Measurements from ENCODE around the gene GPHB5.

DNA sequence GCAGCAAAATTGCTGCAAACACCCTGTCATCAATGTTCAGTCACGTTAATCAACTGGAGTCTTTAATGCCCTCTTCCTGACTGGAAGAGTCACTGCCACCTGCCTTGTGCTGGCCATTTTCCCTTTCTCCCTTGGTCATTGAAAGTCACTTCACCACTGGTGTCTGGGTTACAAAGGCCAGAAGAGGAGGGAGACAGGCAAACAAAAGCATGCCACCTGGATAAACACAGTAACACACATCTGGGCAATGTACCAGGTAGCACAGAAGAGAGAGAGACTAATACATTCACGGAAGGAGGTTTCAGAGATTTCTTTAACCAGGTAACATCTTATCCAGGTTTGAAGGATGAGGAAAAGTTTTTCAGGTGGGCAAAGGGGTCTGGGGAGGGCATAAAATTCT is 32.7 kb downstream of the GPHB5 start:
- no peak for TF ChIP-seq ZNF347 (CRISPR knock-in tag; IDR thresholded peaks at IDR 0.05; ENCODE audit: low read depth)
- TF ChIP-seq, protein P1, sequence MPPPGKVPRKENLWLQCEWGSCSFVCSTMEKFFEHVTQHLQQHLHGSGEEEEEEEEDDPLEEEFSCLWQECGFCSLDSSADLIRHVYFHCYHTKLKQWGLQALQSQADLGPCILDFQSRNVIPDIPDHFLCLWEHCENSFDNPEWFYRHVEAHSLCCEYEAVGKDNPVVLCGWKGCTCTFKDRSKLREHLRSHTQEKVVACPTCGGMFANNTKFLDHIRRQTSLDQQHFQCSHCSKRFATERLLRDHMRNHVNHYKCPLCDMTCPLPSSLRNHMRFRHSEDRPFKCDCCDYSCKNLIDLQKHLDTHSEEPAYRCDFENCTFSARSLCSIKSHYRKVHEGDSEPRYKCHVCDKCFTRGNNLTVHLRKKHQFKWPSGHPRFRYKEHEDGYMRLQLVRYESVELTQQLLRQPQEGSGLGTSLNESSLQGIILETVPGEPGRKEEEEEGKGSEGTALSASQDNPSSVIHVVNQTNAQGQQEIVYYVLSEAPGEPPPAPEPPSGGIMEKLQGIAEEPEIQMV (tag; conservative IDR thresholded peaks at IDR 0.05; ENCODE audit: low read depth) = no peak
- TF ChIP-seq EGR1 (conservative IDR thresholded peaks at IDR 0.05) = no peak
- TF ChIP-seq, protein P2, sequence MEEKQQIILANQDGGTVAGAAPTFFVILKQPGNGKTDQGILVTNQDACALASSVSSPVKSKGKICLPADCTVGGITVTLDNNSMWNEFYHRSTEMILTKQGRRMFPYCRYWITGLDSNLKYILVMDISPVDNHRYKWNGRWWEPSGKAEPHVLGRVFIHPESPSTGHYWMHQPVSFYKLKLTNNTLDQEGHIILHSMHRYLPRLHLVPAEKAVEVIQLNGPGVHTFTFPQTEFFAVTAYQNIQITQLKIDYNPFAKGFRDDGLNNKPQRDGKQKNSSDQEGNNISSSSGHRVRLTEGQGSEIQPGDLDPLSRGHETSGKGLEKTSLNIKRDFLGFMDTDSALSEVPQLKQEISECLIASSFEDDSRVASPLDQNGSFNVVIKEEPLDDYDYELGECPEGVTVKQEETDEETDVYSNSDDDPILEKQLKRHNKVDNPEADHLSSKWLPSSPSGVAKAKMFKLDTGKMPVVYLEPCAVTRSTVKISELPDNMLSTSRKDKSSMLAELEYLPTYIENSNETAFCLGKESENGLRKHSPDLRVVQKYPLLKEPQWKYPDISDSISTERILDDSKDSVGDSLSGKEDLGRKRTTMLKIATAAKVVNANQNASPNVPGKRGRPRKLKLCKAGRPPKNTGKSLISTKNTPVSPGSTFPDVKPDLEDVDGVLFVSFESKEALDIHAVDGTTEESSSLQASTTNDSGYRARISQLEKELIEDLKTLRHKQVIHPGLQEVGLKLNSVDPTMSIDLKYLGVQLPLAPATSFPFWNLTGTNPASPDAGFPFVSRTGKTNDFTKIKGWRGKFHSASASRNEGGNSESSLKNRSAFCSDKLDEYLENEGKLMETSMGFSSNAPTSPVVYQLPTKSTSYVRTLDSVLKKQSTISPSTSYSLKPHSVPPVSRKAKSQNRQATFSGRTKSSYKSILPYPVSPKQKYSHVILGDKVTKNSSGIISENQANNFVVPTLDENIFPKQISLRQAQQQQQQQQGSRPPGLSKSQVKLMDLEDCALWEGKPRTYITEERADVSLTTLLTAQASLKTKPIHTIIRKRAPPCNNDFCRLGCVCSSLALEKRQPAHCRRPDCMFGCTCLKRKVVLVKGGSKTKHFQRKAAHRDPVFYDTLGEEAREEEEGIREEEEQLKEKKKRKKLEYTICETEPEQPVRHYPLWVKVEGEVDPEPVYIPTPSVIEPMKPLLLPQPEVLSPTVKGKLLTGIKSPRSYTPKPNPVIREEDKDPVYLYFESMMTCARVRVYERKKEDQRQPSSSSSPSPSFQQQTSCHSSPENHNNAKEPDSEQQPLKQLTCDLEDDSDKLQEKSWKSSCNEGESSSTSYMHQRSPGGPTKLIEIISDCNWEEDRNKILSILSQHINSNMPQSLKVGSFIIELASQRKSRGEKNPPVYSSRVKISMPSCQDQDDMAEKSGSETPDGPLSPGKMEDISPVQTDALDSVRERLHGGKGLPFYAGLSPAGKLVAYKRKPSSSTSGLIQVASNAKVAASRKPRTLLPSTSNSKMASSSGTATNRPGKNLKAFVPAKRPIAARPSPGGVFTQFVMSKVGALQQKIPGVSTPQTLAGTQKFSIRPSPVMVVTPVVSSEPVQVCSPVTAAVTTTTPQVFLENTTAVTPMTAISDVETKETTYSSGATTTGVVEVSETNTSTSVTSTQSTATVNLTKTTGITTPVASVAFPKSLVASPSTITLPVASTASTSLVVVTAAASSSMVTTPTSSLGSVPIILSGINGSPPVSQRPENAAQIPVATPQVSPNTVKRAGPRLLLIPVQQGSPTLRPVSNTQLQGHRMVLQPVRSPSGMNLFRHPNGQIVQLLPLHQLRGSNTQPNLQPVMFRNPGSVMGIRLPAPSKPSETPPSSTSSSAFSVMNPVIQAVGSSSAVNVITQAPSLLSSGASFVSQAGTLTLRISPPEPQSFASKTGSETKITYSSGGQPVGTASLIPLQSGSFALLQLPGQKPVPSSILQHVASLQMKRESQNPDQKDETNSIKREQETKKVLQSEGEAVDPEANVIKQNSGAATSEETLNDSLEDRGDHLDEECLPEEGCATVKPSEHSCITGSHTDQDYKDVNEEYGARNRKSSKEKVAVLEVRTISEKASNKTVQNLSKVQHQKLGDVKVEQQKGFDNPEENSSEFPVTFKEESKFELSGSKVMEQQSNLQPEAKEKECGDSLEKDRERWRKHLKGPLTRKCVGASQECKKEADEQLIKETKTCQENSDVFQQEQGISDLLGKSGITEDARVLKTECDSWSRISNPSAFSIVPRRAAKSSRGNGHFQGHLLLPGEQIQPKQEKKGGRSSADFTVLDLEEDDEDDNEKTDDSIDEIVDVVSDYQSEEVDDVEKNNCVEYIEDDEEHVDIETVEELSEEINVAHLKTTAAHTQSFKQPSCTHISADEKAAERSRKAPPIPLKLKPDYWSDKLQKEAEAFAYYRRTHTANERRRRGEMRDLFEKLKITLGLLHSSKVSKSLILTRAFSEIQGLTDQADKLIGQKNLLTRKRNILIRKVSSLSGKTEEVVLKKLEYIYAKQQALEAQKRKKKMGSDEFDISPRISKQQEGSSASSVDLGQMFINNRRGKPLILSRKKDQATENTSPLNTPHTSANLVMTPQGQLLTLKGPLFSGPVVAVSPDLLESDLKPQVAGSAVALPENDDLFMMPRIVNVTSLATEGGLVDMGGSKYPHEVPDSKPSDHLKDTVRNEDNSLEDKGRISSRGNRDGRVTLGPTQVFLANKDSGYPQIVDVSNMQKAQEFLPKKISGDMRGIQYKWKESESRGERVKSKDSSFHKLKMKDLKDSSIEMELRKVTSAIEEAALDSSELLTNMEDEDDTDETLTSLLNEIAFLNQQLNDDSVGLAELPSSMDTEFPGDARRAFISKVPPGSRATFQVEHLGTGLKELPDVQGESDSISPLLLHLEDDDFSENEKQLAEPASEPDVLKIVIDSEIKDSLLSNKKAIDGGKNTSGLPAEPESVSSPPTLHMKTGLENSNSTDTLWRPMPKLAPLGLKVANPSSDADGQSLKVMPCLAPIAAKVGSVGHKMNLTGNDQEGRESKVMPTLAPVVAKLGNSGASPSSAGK (IDR thresholded peaks at IDR 0.05) = no peak
- TF ChIP-seq TRIM24 (IDR thresholded peaks at IDR 0.05) = no peak
- TF ChIP-seq, protein P3, sequence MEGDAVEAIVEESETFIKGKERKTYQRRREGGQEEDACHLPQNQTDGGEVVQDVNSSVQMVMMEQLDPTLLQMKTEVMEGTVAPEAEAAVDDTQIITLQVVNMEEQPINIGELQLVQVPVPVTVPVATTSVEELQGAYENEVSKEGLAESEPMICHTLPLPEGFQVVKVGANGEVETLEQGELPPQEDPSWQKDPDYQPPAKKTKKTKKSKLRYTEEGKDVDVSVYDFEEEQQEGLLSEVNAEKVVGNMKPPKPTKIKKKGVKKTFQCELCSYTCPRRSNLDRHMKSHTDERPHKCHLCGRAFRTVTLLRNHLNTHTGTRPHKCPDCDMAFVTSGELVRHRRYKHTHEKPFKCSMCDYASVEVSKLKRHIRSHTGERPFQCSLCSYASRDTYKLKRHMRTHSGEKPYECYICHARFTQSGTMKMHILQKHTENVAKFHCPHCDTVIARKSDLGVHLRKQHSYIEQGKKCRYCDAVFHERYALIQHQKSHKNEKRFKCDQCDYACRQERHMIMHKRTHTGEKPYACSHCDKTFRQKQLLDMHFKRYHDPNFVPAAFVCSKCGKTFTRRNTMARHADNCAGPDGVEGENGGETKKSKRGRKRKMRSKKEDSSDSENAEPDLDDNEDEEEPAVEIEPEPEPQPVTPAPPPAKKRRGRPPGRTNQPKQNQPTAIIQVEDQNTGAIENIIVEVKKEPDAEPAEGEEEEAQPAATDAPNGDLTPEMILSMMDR (IDR thresholded peaks at IDR 0.05 in 2 of 3, conservative IDR thresholded peaks at IDR 0.05 in 1 of 3; ENCODE audit: insufficient read depth in 2 of 3, low read depth in 1 of 3, low read length in 3 of 3) = no peak
- TF ChIP-seq, protein P4, sequence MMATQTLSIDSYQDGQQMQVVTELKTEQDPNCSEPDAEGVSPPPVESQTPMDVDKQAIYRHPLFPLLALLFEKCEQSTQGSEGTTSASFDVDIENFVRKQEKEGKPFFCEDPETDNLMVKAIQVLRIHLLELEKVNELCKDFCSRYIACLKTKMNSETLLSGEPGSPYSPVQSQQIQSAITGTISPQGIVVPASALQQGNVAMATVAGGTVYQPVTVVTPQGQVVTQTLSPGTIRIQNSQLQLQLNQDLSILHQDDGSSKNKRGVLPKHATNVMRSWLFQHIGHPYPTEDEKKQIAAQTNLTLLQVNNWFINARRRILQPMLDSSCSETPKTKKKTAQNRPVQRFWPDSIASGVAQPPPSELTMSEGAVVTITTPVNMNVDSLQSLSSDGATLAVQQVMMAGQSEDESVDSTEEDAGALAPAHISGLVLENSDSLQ (IDR thresholded peaks at IDR 0.05) = no peak
- TF ChIP-seq FOS (IDR thresholded peaks at IDR 0.05; ENCODE audit: extremely low read depth, insufficient read length) = no peak
- no peak for TF ChIP-seq GTF2F1 (IDR thresholded peaks at IDR 0.05; ENCODE audit: low read depth, low read length)

Data from K562 (cell line).